Endodermal cell (in vitro differentiated cells): ENCODE data around the gene GPR137C. TPM values are rescaled to one million over a fixed set of nuclear protein-coding genes. Genes with fewer than 3 reads are reported as not detected.

ENCODE experiments used
- DNase-seq: peaks from one replicate; pipeline ENCODE4 v3.0.0-alpha.2; 2017
- H3K27ac ChIP-seq: 2 replicates; pipeline ENCODE4 v1.5.1; 2013; ENCODE audit warnings: mild to moderate bottlenecking, low read depth, low read length, moderate library complexity
- H3K27me3 ChIP-seq: 2 replicates; pipeline ENCODE4 v1.6.1; 2013; ENCODE audit warnings: mild to moderate bottlenecking, low read length, moderate library complexity; ENCODE audit not compliant: insufficient read depth, control insufficient read depth, poor library complexity, severe bottlenecking
- H3K36me3 ChIP-seq: 2 replicates; pipeline ENCODE4 v1.7.0; 2013; ENCODE audit warnings: mild to moderate bottlenecking, low read length, moderate library complexity; ENCODE audit not compliant: control insufficient read depth, insufficient read depth
- H3K4me1 ChIP-seq: one replicate; pipeline ENCODE4 v1.7.0; 2013; ENCODE audit warnings: low read length; ENCODE audit not compliant: control insufficient read depth, insufficient read depth
- H3K4me3 ChIP-seq: 2 replicates; pipeline ENCODE4 v1.5.1; 2013; ENCODE audit warnings: mild to moderate bottlenecking, low read length, moderate library complexity
- H3K9ac ChIP-seq: 2 replicates; pipeline ENCODE4 v1.6.1; 2013; ENCODE audit warnings: mild to moderate bottlenecking, low read length, moderate library complexity; ENCODE audit not compliant: poor library complexity, severe bottlenecking; ENCODE audit errors: extremely low read depth
- H3K9me3 ChIP-seq: 2 replicates; pipeline ENCODE4 v1.6.1; 2013; ENCODE audit warnings: mild to moderate bottlenecking, low read length, moderate library complexity; ENCODE audit not compliant: control insufficient read depth
- H3K27ac Mint-ChIP-seq: 2 replicates; pipeline ENCODE4 v1.8.0; 2020; ENCODE audit warnings: mixed read lengths
- H3K27me3 Mint-ChIP-seq: 2 replicates; pipeline ENCODE4 v1.8.0; 2021; ENCODE audit warnings: mild to moderate bottlenecking, mixed read lengths; ENCODE audit not compliant: insufficient read depth
- H3K36me3 Mint-ChIP-seq: 2 replicates; pipeline ENCODE4 v1.8.0; 2020; ENCODE audit warnings: low read depth, mixed read lengths
- H3K4me1 Mint-ChIP-seq: 2 replicates; pipeline ENCODE4 v1.8.0; 2020; ENCODE audit warnings: mixed read lengths
- H3K4me3 Mint-ChIP-seq: 2 replicates; pipeline ENCODE4 v1.8.0; 2020; ENCODE audit warnings: mild to moderate bottlenecking, moderate library complexity, mixed read lengths
- H3K9me3 Mint-ChIP-seq: 2 replicates; pipeline ENCODE4 v1.8.0; 2020; ENCODE audit warnings: mild to moderate bottlenecking, mixed read lengths
- CTCF ChIP-seq: fragments of 200-600 bp; sonication (generic); conservative IDR thresholded peaks from 2 replicates; pipeline ENCODE4 v1.5.0; 2021; ENCODE audit warnings: antibody characterized with exemption, mild to moderate bottlenecking
- WGBS, 2 experiments: methylation state at CpG; one replicate each; pipeline versions ENCODE4 v1.1.5 to v1.1.7; 2013; ENCODE audit warnings: missing lambda C conversion rate in 2 of 2, mixed read lengths in 1 of 2; ENCODE audit not compliant: insufficient coverage in 1 of 2, insufficient read length in 1 of 2; 5-methylcytosine and 5-hydroxymethylcytosine counted together
- total RNA-seq, 2 donors: library from RNA; stranded (reverse); fragmentation: NEBNext Ultra II Directional in 1 of 2; extraction: Animal tissue kit (Norgen Biotek cat#: 25700) in 1 of 2; gene quantifications; 2 replicates in 1 of 2; 3 replicates in 1 of 2; pipeline ENCODE4 v1.2.1, GENCODE V29; 2021

GPR137C gene
- total RNA-seq, 2 donors from 2014 or later, result 8.8 to 9.3 TPM

DNA sequence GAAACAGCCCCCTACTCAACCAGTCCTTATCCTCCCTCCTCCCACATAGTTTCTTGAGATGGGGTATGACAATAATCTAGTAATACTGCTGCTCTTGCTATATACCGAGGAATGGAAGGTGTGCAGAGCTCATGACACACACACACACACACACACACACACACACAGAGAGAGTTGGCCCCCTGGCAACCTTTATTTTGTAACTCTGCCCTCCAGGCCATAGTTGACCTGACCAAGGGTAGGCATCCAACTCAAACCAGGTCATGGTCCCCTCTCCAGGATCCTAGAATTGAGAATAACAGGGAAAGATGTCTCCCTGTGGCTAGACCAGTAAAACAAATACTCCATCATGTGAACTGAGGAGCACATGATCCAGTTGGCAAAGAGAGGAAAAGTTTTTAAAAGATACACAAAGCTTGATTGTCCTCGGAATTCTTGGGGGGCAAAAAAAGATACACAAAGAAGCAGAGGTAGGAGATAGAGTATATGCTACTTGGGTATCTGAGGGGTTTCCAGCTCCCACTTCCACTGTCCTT, 131.4 kb downstream of the GPR137C start:
- no peaks in the 10 kb centered on the region for H3K9me3 Mint-ChIP-seq
- no peaks in the 10 kb centered on the region for H3K27me3 Mint-ChIP-seq
- H3K4me1 ChIP-seq, result peaks cover 5% of the 10 kb centered on the region
- no peak overlapping the region for H3K27ac ChIP-seq
- no peak overlapping the region for H3K4me3 Mint-ChIP-seq
- no peaks in the 10 kb centered on the region for H3K27me3 ChIP-seq
- no peak for TF ChIP-seq CTCF
- no peak overlapping the region for H3K9ac ChIP-seq
- H3K36me3 Mint-ChIP-seq, result peaks cover 6% of the 10 kb centered on the region
- peaks cover 40% of the 10 kb centered on the region for H3K4me1 Mint-ChIP-seq
- H3K4me3 ChIP-seq, result no peak overlapping the region
- WGBS, 2 experiments, result 88 to 89% methylated on average over 1 of the region's 2 CpGs
- H3K9me3 ChIP-seq, result no peaks in the 10 kb centered on the region
- peaks cover 5% of the 10 kb centered on the region for H3K36me3 ChIP-seq
- no peak for DNase-seq
- no peak overlapping the region for H3K27ac Mint-ChIP-seq

GRCh38 chr14:52686176-52686575, 133.5 kb downstream of the GPR137C start:
- Histone ChIP-seq H3K9ac (no peak overlapping the region), H3K4me1 (peaks cover 5% of the 10 kb centered on the region), H3K27me3 (no peaks in the 10 kb centered on the region), H3K36me3 (no peaks in the 10 kb centered on the region), H3K4me3 (no peak overlapping the region), H3K9me3 (no peaks in the 10 kb centered on the region), H3K27ac (no peak overlapping the region)
- Mint-ChIP-seq H3K27ac (peak overlapping the region; percentile 3), H3K36me3 (peaks cover 5% of the 10 kb centered on the region), H3K4me3 (peak overlapping the region; percentile 1), H3K9me3 (no peaks in the 10 kb centered on the region), H3K4me1 (peaks cover 44% of the 10 kb centered on the region), H3K27me3 (no peaks in the 10 kb centered on the region)
- DNase-seq, result no peak
- TF ChIP-seq CTCF, result no peak
- WGBS, 2 experiments, result no CpG with 5 or more reads among the region's 1 CpG

Other genes with a start within 250 kb of the GPR137C start
- gene PTGER2, start 238.5 kb upstream of the GPR137C start, total RNA-seq, result not detected
- 10 to 100 TPM; 11.5 to 17.5 TPM for gene TXNDC16, start 331 bp upstream of the GPR137C start, total RNA-seq
- 10 to 100 TPM; 44.5 to 60.8 TPM for gene ERO1A, start 142.7 kb downstream of the GPR137C start, total RNA-seq
- gene PSMC6, start 154.4 kb downstream of the GPR137C start, total RNA-seq, result 100 to 1,000 TPM; 102 to 121 TPM
- gene STYX, start 177.3 kb downstream of the GPR137C start, total RNA-seq, result 10 to 100 TPM; 27.3 to 28.2 TPM
- gene GNPNAT1, start 238.8 kb downstream of the GPR137C start, total RNA-seq, result 10 to 100 TPM; 68.4 to 78.2 TPM